GM18502 (cell line): ENCODE results near the gene NOTCH1.

Experiments
- ATAC-seq: cut with Tn5 transposase; IDR thresholded peaks from one replicate; pipeline ENCODE4 v1.9.1; 2021; ENCODE audit warnings: mild to moderate bottlenecking; ENCODE audit not compliant: unreplicated experiment, poor library complexity

The NOTCH1 gene

GRCh38 chr9:136536051-136536720 is 9.7 kb downstream of the NOTCH1 start:
- no peak for ATAC-seq

GRCh38 chr9:136535070-136535469 is 10.8 kb downstream of the NOTCH1 start:
- no peak for ATAC-seq

- ATAC-seq, result no peak
Measured at GRCh38 chr9:136534366-136534765, 11.5 kb downstream of the NOTCH1 start.

- ATAC-seq, result no peak
Measured at GRCh38 chr9:136533775-136534157, 12.1 kb downstream of the NOTCH1 start.

- no peak for ATAC-seq
Measured at GRCh38 chr9:136532799-136533774, 12.8 kb downstream of the NOTCH1 start.

GRCh38 chr9:136531904-136532798 is 13.7 kb downstream of the NOTCH1 start:
- ATAC-seq, result no peak

GRCh38 chr9:136531186-136531903 is 14.5 kb downstream of the NOTCH1 start:
- no peak for ATAC-seq

- no peak for ATAC-seq
Measured at GRCh38 chr9:136530461-136531089, 15.3 kb downstream of the NOTCH1 start.

GRCh38 chr9:136529516-136530460 is 16.1 kb downstream of the NOTCH1 start:
- ATAC-seq, result no peak

- no peak for ATAC-seq
Measured at GRCh38 chr9:136528716-136529341, 17.0 kb downstream of the NOTCH1 start.

GRCh38 chr9:136527721-136528710 is 17.8 kb downstream of the NOTCH1 start:
- no peak for ATAC-seq

GRCh38 chr9:136527131-136527530 is 18.7 kb downstream of the NOTCH1 start:
- ATAC-seq, result no peak

- no peak for ATAC-seq
Measured at GRCh38 chr9:136526625-136527066, 19.2 kb downstream of the NOTCH1 start.

- ATAC-seq, result no peak
Measured at GRCh38 chr9:136525841-136526499, 19.9 kb downstream of the NOTCH1 start.

GRCh38 chr9:136525207-136525606 is 20.6 kb downstream of the NOTCH1 start:
- no peak for ATAC-seq
